Effector memory CD4-positive, alpha-beta T cell (primary cell): ENCODE results near the gene TMEM63B.
"Not testable (repeated sequence)": the region's sequence is repeated elsewhere in the genome, so short reads cannot be mapped to it uniquely, and the experiment has no call there.

ENCODE experiments used
- DNase-seq, 3 donors: peaks; one replicate each; pipeline ENCODE4 v3.0.0-alpha.2; 2020
- H3K27ac ChIP-seq: 2 replicates; pipeline ENCODE4 v1.7.0; 2013; ENCODE audit warnings: mild to moderate bottlenecking, low read length, moderate library complexity; ENCODE audit not compliant: insufficient read depth, poor library complexity, severe bottlenecking
- H3K27me3 ChIP-seq: replicated peaks from 2 replicates; pipeline ENCODE4 v1.7.0; 2013; ENCODE audit warnings: mild to moderate bottlenecking, low read length; ENCODE audit not compliant: insufficient read depth, control insufficient read depth, poor library complexity, severe bottlenecking
- H3K36me3 ChIP-seq: 2 replicates; pipeline ENCODE4 v1.7.0; 2013; ENCODE audit warnings: mild to moderate bottlenecking, low read length, moderate library complexity; ENCODE audit not compliant: control insufficient read depth, insufficient read depth
- H3K4me1 ChIP-seq: 2 replicates; pipeline ENCODE4 v1.7.0; 2013; ENCODE audit warnings: low read length, mild to moderate bottlenecking; ENCODE audit not compliant: control insufficient read depth, insufficient read depth, poor library complexity, severe bottlenecking
- H3K4me3 ChIP-seq: 2 replicates; pipeline ENCODE4 v1.7.0; 2013; ENCODE audit warnings: low read length, low read depth, mild to moderate bottlenecking; ENCODE audit not compliant: insufficient read depth, poor library complexity, severe bottlenecking
- H3K9me3 ChIP-seq: 2 replicates; pipeline ENCODE4 v1.7.0; 2013; ENCODE audit warnings: mild to moderate bottlenecking, low read length, moderate library complexity; ENCODE audit not compliant: control insufficient read depth

TMEM63B gene

GRCh38 chr6:44179072-44179536, 51.8 kb downstream of the TMEM63B start:
- DNase-seq: no peak

GRCh38 chr6:44179648-44180047, 52.3 kb downstream of the TMEM63B start:
- H3K4me1 ChIP-seq: peaks cover 6% of the 10 kb centered on the region
- no peak for DNase-seq
- no peaks in the 10 kb centered on the region for H3K27me3 ChIP-seq
- no peaks in the 10 kb centered on the region for H3K36me3 ChIP-seq
- H3K9me3 ChIP-seq: no peaks in the 10 kb centered on the region
- H3K27ac ChIP-seq: no peak overlapping the region
- no peak overlapping the region for H3K4me3 ChIP-seq

More at GRCh38 chr6:44179072-44179536, 51.8 kb downstream of the TMEM63B start:
- H3K9me3 ChIP-seq: no peaks in the 10 kb centered on the region
- no peak overlapping the region for H3K27ac ChIP-seq
- H3K4me1 ChIP-seq: peaks cover 6% of the 10 kb centered on the region
- H3K4me3 ChIP-seq: no peak overlapping the region
- no peaks in the 10 kb centered on the region for H3K27me3 ChIP-seq
- no peaks in the 10 kb centered on the region for H3K36me3 ChIP-seq

GRCh38 chr6:44180406-44180805, 53.1 kb downstream of the TMEM63B start:
- H3K4me3 ChIP-seq: no peak overlapping the region
- H3K4me1 ChIP-seq: peaks cover 6% of the 10 kb centered on the region
- no peak for DNase-seq
- H3K27ac ChIP-seq: no peak overlapping the region
- no peaks in the 10 kb centered on the region for H3K27me3 ChIP-seq
- no peaks in the 10 kb centered on the region for H3K36me3 ChIP-seq
- no peaks in the 10 kb centered on the region for H3K9me3 ChIP-seq

GRCh38 chr6:44180886-44181285, 53.5 kb downstream of the TMEM63B start:
- Histone ChIP-seq H3K27me3 (no peaks in the 10 kb centered on the region), H3K27ac (no peak overlapping the region), H3K36me3 (no peaks in the 10 kb centered on the region)

GRCh38 chr6:44181784-44182183, 54.4 kb downstream of the TMEM63B start:
- H3K4me3 ChIP-seq, H3K27ac ChIP-seq, H3K36me3 ChIP-seq, DNase-seq, H3K4me1 ChIP-seq, H3K27me3 ChIP-seq, H3K9me3 ChIP-seq: not testable (repeated sequence)

More at GRCh38 chr6:44180886-44181285, 53.5 kb downstream of the TMEM63B start:
- DNase-seq: no peak
- no peak overlapping the region for H3K4me3 ChIP-seq
- H3K9me3 ChIP-seq: no peaks in the 10 kb centered on the region
- H3K4me1 ChIP-seq: peaks cover 6% of the 10 kb centered on the region

GRCh38 chr6:44182911-44183390, 55.6 kb downstream of the TMEM63B start:
- Histone ChIP-seq H3K4me3 (no peak overlapping the region), H3K9me3 (no peaks in the 10 kb centered on the region), H3K27me3 (no peaks in the 10 kb centered on the region), H3K36me3 (no peaks in the 10 kb centered on the region), H3K4me1 (no peaks in the 10 kb centered on the region), H3K27ac (no peak overlapping the region)
- no peak for DNase-seq

- Histone ChIP-seq H3K27ac (no peak overlapping the region), H3K36me3 (no peaks in the 10 kb centered on the region), H3K4me3 (no peak overlapping the region), H3K27me3 (no peaks in the 10 kb centered on the region), H3K4me1 (no peaks in the 10 kb centered on the region), H3K9me3 (no peaks in the 10 kb centered on the region)
- DNase-seq: no peak
These were observed 56.4 kb downstream of the TMEM63B start for GRCh38 chr6:44183783-44184182.

GRCh38 chr6:44185356-44185755, 58.0 kb downstream of the TMEM63B start:
- H3K27me3 ChIP-seq, H3K4me3 ChIP-seq, DNase-seq, H3K9me3 ChIP-seq, H3K27ac ChIP-seq, H3K4me1 ChIP-seq, H3K36me3 ChIP-seq: not testable (repeated sequence)

- Histone ChIP-seq H3K4me3 (no peak overlapping the region), H3K4me1 (no peaks in the 10 kb centered on the region), H3K9me3 (no peaks in the 10 kb centered on the region), H3K27me3 (no peaks in the 10 kb centered on the region), H3K36me3 (no peaks in the 10 kb centered on the region), H3K27ac (no peak overlapping the region)
- no peak for DNase-seq
These were observed 58.7 kb downstream of the TMEM63B start for GRCh38 chr6:44185953-44186634.

- H3K4me3 ChIP-seq: no peak overlapping the region
- DNase-seq: no peak
- no peaks in the 10 kb centered on the region for H3K9me3 ChIP-seq
- no peak overlapping the region for H3K27ac ChIP-seq
- H3K4me1 ChIP-seq: no peaks in the 10 kb centered on the region
- no peaks in the 10 kb centered on the region for H3K27me3 ChIP-seq
- no peaks in the 10 kb centered on the region for H3K36me3 ChIP-seq
These were observed 59.3 kb downstream of the TMEM63B start for GRCh38 chr6:44186635-44187025.
